Activated CD8-positive, alpha-beta T cell treated with anti-CD3 and anti-CD28 coated beads, Interleukin-2, amount 10 ng/mL, durations not matched to agents 7 days and 5 days (primary cell): Measurements from ENCODE around the gene TRAF5. TPM values are rescaled to one million over a fixed set of nuclear protein-coding genes. Genes with fewer than 3 reads are reported as not detected.

Source experiments
- ATAC-seq: fragments of 150-1000 bp; cut with Tn5 transposase; one replicate; pipeline ENCODE4 v1.10.0; 2021; ENCODE audit warnings: moderate library complexity
- CTCF ChIA-PET: fragments of 350-600 bp; sonication (Branson Sonifier 250); formaldehyde crosslinking; loops from one replicate; lab custom pipeline; 2021; ENCODE audit warnings: antibody characterized with exemption; lab: Charles Lee
- POLR2A ChIA-PET: fragments of 350-600 bp; sonication (Branson Sonifier 250); formaldehyde crosslinking; loops from one replicate; lab custom pipeline; 2021; ENCODE audit warnings: antibody characterized with exemption; lab: Charles Lee
- DNase-seq: peaks from one replicate; pipeline ENCODE4 v3.0.0-alpha.2; 2020
- H3K27ac Mint-ChIP-seq: one replicate; pipeline ENCODE4 v1.8.0; 2021; ENCODE audit warnings: mild to moderate bottlenecking, mixed read lengths
- H3K27me3 Mint-ChIP-seq: one replicate; pipeline ENCODE4 v1.8.0; 2021; ENCODE audit warnings: low read depth, mixed read lengths
- H3K36me3 Mint-ChIP-seq: one replicate; pipeline ENCODE4 v1.8.0; 2021; ENCODE audit warnings: low read depth, mixed read lengths
- H3K4me1 Mint-ChIP-seq: one replicate; pipeline ENCODE4 v1.8.0; 2021; ENCODE audit warnings: low read depth, mixed read lengths
- H3K4me3 Mint-ChIP-seq: one replicate; pipeline ENCODE4 v1.8.0; 2021; ENCODE audit warnings: mild to moderate bottlenecking, mixed read lengths
- H3K9me3 Mint-ChIP-seq: one replicate; pipeline ENCODE4 v1.8.0; 2022; ENCODE audit warnings: mixed read lengths; ENCODE audit not compliant: insufficient read depth
- total RNA-seq, 2 experiments: library from RNA; stranded (reverse); gene quantifications; one replicate each; pipeline ENCODE4 v1.2.3, GENCODE V29; 2021

TRAF5 gene
- total RNA-seq, 2 experiments from 2014 or later, result 61.1 to 64.4 TPM

DNA sequence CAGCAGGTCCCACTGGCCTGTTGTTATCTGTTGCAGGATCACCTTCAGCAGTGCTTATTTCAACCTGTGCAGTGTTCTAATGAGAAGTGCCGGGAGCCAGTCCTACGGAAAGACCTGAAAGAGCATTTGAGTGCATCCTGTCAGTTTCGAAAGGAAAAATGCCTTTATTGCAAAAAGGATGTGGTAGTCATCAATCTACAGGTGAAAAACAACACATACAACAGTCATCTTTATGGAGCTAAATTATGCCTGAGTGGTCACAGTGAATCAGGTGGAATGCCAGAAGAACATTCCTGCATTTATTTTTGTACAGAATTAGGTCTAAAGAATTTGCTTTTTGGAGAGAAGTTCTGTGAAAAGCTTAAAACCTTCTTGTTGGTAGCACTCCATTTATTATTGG lies 33.2 kb downstream of the TRAF5 start:
- ATAC-seq (no peak), DNase-seq (no peak)
- Mint-ChIP-seq H3K36me3 (peaks cover 54% of the 10 kb centered on the region), H3K4me1 (peaks cover 18% of the 10 kb centered on the region), H3K27me3 (no peaks in the 10 kb centered on the region), H3K27ac (peak overlapping the region; percentile 41), H3K4me3 (no peak overlapping the region), H3K9me3 (no peaks in the 10 kb centered on the region)
- ChIA-PET CTCF (interaction anchor here (2.1 kb wide), 1 partner anchor 9 kb away, joined by 6 read pairs; no protein-coding TSS in a partner anchor), POLR2A (no interaction called here)

DNA sequence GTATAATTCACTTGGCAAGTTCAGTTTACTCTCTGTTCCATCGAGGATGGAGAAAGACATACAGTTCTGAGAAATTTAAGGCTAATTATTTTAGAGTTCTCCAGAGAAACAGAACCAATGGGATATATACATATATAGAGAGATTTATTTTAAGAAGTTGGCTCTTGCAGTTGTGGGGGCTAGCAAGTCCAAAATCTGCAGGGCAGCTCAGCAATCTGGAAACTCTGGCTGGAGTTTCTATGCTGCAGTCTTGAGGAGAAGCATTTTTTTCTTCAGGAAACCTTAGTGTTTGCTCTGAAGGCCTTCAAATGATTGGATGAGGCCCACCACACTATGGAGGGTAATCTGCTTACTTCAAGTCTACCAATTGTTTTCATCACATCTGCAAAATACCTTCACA lies 34.6 kb downstream of the TRAF5 start:
- H3K4me3 Mint-ChIP-seq, result no peak overlapping the region
- no peaks in the 10 kb centered on the region for H3K27me3 Mint-ChIP-seq
- DNase-seq (no peak), ATAC-seq (no peak)
- ChIA-PET POLR2A (no interaction called here), CTCF (interaction anchor here (1.0 to 1.2 kb wide), 2 partner anchors 33 to 38 kb away, joined by 3 read pairs; no protein-coding TSS in a partner anchor)
- peaks cover 9% of the 10 kb centered on the region for H3K4me1 Mint-ChIP-seq
- no peaks in the 10 kb centered on the region for H3K9me3 Mint-ChIP-seq
- no peak overlapping the region for H3K27ac Mint-ChIP-seq
- H3K36me3 Mint-ChIP-seq, result peaks cover 57% of the 10 kb centered on the region

GRCh38 chr1:211369640-211370039 lies 43.0 kb downstream of the TRAF5 start:
- no peak overlapping the region for H3K27ac Mint-ChIP-seq
- no peaks in the 10 kb centered on the region for H3K27me3 Mint-ChIP-seq
- H3K4me3 Mint-ChIP-seq, result no peak overlapping the region
- ATAC-seq, result no peak
- no peak for DNase-seq
- peaks cover 18% of the 10 kb centered on the region for H3K4me1 Mint-ChIP-seq
- CTCF ChIA-PET, result interaction anchor here (1.1 kb wide), 1 partner anchor 46 kb away, joined by 4 read pairs; no protein-coding TSS in a partner anchor
- no peaks in the 10 kb centered on the region for H3K9me3 Mint-ChIP-seq
- H3K36me3 Mint-ChIP-seq, result peaks cover 56% of the 10 kb centered on the region
- POLR2A ChIA-PET, result no interaction called here

GRCh38 chr1:211370669-211371068 lies 44.0 kb downstream of the TRAF5 start:
- H3K4me3 Mint-ChIP-seq, result no peak overlapping the region
- peaks cover 18% of the 10 kb centered on the region for H3K4me1 Mint-ChIP-seq
- ChIA-PET CTCF (interaction anchor here (0.9 to 1.5 kb wide), 2 partner anchors 41 to 106 kb away, joined by 3 to 4 read pairs; no protein-coding TSS in a partner anchor), POLR2A (no interaction called here)
- H3K27me3 Mint-ChIP-seq, result no peaks in the 10 kb centered on the region
- no peaks in the 10 kb centered on the region for H3K9me3 Mint-ChIP-seq
- H3K36me3 Mint-ChIP-seq, result peaks cover 60% of the 10 kb centered on the region
- ATAC-seq (no peak), DNase-seq (no peak)
- H3K27ac Mint-ChIP-seq, result no peak overlapping the region

DNA sequence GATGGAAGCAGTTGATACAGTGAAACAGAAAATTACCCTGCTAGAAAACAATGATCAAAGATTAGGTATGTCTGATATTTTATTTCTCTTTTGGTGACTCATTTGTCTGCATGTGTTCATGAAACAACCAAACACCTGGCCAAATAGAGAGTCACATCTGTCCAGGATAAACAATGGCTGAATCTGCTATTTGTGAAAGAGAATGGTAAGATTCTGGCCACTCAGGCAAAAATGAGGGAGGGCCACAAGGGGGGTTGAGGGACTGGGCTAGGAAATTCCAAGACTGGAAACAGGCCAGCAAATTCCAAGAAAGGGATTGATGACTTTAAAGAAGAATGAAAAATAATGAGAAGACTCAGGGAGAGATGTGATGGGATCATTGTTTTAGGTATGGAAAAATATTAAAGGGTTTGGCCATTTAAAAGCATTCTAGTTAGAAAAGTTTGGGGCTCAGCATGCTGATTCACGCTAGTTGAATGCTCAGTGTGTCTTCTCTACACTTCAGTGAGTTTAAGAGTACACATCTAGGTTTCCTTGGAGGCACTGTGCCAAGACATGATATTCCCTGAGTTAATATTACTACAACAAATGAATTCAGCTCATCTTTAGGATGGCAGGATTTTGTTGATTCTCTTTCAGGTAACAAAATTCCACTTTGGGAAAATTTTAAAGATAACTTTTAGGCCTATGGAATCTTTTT lies 44.9 kb downstream of the TRAF5 start:
- ATAC-seq (no peak), DNase-seq (no peak)
- H3K4me1 Mint-ChIP-seq, result peaks cover 20% of the 10 kb centered on the region
- POLR2A ChIA-PET, result no interaction called here
- H3K27me3 Mint-ChIP-seq, result no peaks in the 10 kb centered on the region
- peaks cover 58% of the 10 kb centered on the region for H3K36me3 Mint-ChIP-seq
- H3K9me3 Mint-ChIP-seq, result no peaks in the 10 kb centered on the region
- CTCF ChIA-PET, result interaction anchor here (0.7 to 1.5 kb wide), 4 partner anchors 20 to 105 kb away, joined by 3 to 5 read pairs (median 4); no protein-coding TSS in a partner anchor
- H3K27ac Mint-ChIP-seq, result no peak overlapping the region
- no peak overlapping the region for H3K4me3 Mint-ChIP-seq

DNA sequence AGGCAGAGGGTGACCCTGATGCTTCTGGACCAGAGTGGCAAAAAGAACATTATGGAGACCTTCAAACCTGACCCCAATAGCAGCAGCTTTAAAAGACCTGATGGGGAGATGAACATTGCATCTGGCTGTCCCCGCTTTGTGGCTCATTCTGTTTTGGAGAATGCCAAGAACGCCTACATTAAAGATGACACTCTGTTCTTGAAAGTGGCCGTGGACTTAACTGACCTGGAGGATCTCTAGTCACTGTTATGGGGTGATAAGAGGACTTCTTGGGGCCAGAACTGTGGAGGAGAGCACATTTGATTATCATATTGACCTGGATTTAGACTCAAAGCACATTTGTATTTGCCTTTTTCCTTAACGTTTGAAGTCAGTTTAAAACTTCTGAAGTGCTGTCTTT lies 45.8 kb downstream of the TRAF5 start:
- POLR2A ChIA-PET, result no interaction called here
- Mint-ChIP-seq H3K27ac (no peak overlapping the region), H3K9me3 (no peaks in the 10 kb centered on the region), H3K4me3 (no peak overlapping the region), H3K4me1 (peaks cover 22% of the 10 kb centered on the region), H3K36me3 (peaks cover 60% of the 10 kb centered on the region), H3K27me3 (no peaks in the 10 kb centered on the region)
- no peak for ATAC-seq
- DNase-seq, result no peak
- CTCF ChIA-PET, result interaction anchor here (0.7 to 1.5 kb wide), 3 partner anchors 21 to 104 kb away, joined by 3 to 5 read pairs (median 4); no protein-coding TSS in a partner anchor

DNA sequence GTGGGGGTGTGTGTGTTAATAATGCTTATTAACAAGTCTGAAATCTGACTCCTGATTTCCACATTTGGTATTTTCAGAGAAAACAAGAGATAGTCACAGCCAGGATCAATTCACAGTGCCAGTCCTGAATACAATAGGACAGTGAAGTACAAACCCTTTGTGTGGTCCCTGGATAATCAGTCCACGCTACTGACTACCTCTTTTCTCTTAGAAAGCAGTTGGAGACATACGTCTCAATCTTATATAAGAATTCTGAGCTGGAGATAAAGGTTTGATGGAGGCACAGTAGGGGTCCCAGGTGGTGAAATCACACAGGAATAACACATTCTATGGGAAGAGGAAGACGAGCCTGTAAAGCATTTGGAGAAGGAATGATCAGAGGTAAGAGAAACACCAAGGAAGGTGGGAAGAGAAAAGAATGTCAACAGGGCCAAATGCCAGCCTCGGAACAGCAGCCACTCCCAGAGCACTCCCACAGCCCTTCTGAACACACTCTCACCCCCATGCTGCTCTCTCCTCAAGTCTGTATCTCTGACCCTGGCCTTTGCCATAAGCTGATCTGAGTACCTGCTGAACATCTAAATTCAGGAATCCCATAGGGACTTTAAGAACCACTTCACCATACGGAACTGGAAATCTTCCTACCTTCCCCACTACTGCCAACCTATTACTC lies 48.6 kb downstream of the TRAF5 start:
- POLR2A ChIA-PET, result no interaction called here
- Mint-ChIP-seq H3K4me1 (peaks cover 11% of the 10 kb centered on the region), H3K36me3 (peaks cover 52% of the 10 kb centered on the region), H3K9me3 (no peaks in the 10 kb centered on the region), H3K27ac (no peak overlapping the region), H3K4me3 (no peak overlapping the region), H3K27me3 (no peaks in the 10 kb centered on the region)
- ATAC-seq, result no peak
- DNase-seq, result no peak
- CTCF ChIA-PET, result no interaction called here

DNA sequence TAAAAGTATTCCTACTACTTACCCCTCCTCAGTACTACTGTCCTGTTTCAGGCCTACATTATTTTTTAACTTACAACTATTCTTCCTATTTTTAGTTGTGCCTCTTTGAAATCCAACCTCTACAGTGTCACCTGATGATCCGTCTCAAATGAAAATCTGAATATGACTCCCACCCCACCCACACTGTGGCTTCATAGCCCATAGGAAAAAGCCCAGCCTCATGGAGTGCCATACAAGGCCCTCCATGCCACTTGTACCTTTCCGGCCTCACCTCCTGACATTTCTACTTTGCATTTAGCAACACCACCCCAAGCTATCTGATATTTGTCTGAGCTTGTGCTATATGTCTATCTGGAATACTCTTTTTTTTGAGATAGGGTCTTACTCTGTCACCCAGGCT lies 49.3 kb downstream of the TRAF5 start:
- CTCF ChIA-PET, result no interaction called here
- Mint-ChIP-seq H3K9me3 (no peaks in the 10 kb centered on the region), H3K36me3 (peaks cover 47% of the 10 kb centered on the region), H3K27me3 (no peaks in the 10 kb centered on the region), H3K27ac (no peak overlapping the region), H3K4me1 (peaks cover 11% of the 10 kb centered on the region), H3K4me3 (no peak overlapping the region)
- ATAC-seq (no peak), DNase-seq (no peak)
- POLR2A ChIA-PET, result no interaction called here

DNA sequence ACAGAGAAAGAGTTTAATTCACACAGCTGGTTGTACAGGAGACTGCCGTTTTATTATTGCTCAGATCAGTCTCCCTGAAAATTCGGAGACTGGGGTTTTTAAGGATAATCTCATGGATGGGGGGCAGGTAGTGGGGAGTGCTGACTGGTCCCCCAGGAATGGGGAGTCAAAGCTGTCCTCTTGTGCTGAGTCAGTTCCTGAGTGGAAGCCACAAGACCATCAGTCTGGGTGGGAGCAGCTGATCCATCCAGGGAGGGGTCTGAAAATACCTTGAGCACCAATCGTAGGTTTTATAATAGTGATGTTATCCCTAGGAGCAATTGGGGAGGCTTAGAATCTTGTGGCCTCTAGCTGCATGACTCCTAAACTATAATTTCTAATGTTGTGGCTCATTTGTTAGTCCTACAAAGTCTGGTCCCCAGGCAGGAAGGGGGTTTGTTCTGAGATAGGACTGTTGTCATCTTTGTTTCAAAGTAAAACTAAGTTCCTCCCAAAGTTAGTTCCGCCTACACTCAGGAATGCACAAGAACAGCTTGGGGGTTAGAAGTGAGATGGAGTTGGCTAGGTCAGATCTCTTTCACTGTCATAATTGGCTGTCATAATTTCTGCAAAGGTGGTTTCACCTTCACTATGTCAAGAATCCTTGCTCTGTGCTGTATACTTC lies 50.3 kb downstream of the TRAF5 start:
- H3K4me1 Mint-ChIP-seq, result peaks cover 15% of the 10 kb centered on the region

DNA sequence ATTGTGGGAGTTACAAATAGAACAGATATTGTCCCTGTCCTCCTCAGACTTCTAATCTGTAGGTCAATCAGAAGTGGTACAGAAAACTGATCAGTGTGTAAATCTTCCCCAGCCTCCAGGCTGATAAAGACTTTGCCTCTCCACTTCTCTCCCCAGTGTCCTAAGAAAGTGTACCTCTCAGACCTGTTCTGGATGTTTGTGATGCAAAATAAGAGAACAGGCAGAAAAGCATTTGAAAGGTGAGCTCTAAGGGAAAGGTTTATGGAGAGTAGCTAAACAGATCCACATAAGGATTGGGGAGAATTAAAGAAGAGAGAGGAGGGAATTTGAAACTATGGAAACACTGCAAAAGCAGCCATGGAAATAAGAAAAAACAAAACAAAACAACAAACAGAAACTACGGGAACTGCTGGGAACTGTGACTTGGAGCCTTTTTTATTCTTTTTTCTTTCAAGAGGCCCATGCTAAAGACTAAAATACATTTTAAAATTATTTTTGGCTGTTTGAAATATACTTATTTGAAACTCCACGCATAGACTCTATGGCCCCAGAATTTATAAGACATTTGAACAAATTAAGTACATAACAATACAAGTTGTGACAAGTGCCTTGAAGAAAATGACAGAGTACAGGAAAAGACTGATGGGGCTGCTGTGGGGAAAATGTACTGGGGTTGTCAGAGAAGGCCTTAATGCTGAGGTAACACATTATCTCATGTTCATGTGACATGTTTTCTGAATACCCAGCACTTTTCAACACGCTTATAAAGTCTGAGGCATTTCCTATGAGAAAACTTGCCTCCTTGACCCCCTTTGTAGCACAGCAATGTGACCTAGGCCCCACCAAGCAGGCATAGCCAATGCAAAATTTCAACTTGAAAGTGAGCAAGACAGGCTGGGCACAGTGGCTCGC lies 51.2 kb downstream of the TRAF5 start:
- ATAC-seq (no peak), DNase-seq (no peak)
- POLR2A ChIA-PET, result interaction anchor here (0.6 kb wide), 1 partner anchor 158 kb away, joined by 3 read pairs; no protein-coding TSS in a partner anchor
- peaks cover 46% of the 10 kb centered on the region for H3K36me3 Mint-ChIP-seq
- no peaks in the 10 kb centered on the region for H3K9me3 Mint-ChIP-seq
- no peak overlapping the region for H3K4me3 Mint-ChIP-seq
- no peak overlapping the region for H3K27ac Mint-ChIP-seq
- CTCF ChIA-PET, result no interaction called here
- H3K4me1 Mint-ChIP-seq, result peaks cover 19% of the 10 kb centered on the region
- H3K27me3 Mint-ChIP-seq, result no peaks in the 10 kb centered on the region

More for the DNA sequence above, 50.3 kb downstream of the TRAF5 start:
- H3K27me3 Mint-ChIP-seq, result no peaks in the 10 kb centered on the region
- H3K36me3 Mint-ChIP-seq, result peaks cover 44% of the 10 kb centered on the region
- no peak overlapping the region for H3K27ac Mint-ChIP-seq
- ATAC-seq (no peak), DNase-seq (no peak)
- ChIA-PET CTCF (no interaction called here), POLR2A (interaction anchor here (0.6 kb wide), 2 partner anchors 47 to 157 kb away, joined by 3 read pairs; no protein-coding TSS in a partner anchor)
- no peak overlapping the region for H3K4me3 Mint-ChIP-seq
- no peaks in the 10 kb centered on the region for H3K9me3 Mint-ChIP-seq

GRCh38 chr1:211378844-211379243 lies 52.2 kb downstream of the TRAF5 start:
- Mint-ChIP-seq H3K27me3 (no peaks in the 10 kb centered on the region), H3K4me1 (peaks cover 29% of the 10 kb centered on the region), H3K9me3 (no peaks in the 10 kb centered on the region), H3K4me3 (no peak overlapping the region), H3K36me3 (peaks cover 46% of the 10 kb centered on the region), H3K27ac (peak overlapping the region; percentile 3)
- POLR2A ChIA-PET, result no interaction called here
- DNase-seq (no peak), ATAC-seq (no peak)
- CTCF ChIA-PET, result interaction anchor here (1.2 kb wide), 1 partner anchor 50 kb away, joined by 3 read pairs; no protein-coding TSS in a partner anchor
